ENCODE data around the gene PCGF2.

PCGF2 gene

DNA sequence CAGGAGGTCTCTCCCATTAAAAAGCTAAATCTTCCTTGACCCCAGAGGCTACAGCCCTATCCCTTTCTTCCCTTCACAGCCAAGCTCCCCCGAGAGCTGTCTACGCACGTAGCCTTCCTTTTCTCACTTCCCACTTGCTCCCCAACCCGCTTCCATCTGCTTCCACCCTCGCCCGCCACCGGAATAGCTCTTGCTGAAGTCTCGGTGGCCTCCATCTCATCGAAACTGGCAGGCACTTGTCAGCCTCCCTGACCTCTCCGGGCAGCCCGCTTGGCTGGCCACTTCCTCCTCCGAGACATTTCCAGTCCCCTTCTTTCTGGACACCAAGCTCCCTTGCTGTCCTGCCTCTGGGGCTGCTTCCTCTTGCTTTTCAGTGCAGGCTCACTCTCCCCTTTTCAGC is 62.6 kb downstream of the PCGF2 start:
- no peak for DNase-seq (ENCODE audit: extremely low read depth, insufficient read length)
- H3K36me3 ChIP-seq (ENCODE audit: control insufficient read depth, insufficient read depth, low read length): no peaks in the 10 kb centered on the region
- no peaks in the 10 kb centered on the region for H3K27me3 ChIP-seq (replicated peaks; ENCODE audit: control insufficient read depth, insufficient read depth, low read length)
- no peak overlapping the region for H3K4me3 ChIP-seq (replicated peaks; ENCODE audit: low read depth, low read length)
- no peak for TF ChIP-seq CTCF (IDR thresholded peaks at IDR 0.05; ENCODE audit: insufficient read depth, low read length, poor library complexity, severe bottlenecking)

Data from GM06990 (cell line).